SH-SY5Y (cell line): ENCODE results near the gene TDRKH.

Experiments
- GATA2 ChIP-seq: IDR thresholded peaks from 2 replicates; pipeline ENCODE4 v1.6.1; 2011; ENCODE audit warnings: mild to moderate bottlenecking, low read depth, low read length
- GATA3 ChIP-seq: IDR thresholded peaks from 2 replicates; pipeline ENCODE4 v1.6.1; 2011; ENCODE audit warnings: low read depth, mild to moderate bottlenecking, low read length, moderate library complexity

Gene TDRKH

GRCh38 chr1:151815716-151816327, 25.5 kb upstream of the TDRKH start:
- TF ChIP-seq GATA2 (no peak), GATA3 (no peak)

GRCh38 chr1:151814971-151815545, 24.8 kb upstream of the TDRKH start:
- no peak for TF ChIP-seq GATA2
- TF ChIP-seq GATA3 = no peak

DNA sequence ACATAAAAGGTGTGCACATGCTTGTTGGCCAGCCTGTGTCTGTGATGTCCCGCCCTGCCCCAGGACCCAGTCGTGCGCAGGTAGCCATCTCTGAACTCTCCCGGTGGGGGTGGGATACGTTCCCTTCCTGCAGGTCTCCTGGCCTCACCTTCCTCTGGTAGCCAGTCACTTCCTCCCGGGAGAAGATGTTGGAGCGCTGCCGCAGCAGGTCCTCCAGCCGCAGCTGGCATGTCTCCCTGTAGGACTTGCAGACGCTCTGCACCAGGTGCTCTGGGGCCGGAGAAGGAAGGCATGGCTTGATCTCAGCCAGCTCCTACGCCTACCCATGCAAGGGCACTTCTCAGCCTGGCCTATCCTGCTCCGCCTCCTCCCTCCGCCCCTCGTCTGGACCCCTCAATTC, 24.1 kb upstream of the TDRKH start:
- TF ChIP-seq GATA3 (no peak), GATA2 (no peak)

GRCh38 chr1:151813271-151813977, 23.1 kb upstream of the TDRKH start:
- no peak for TF ChIP-seq GATA3
- no peak for TF ChIP-seq GATA2

GRCh38 chr1:151811181-151811580, 20.9 kb upstream of the TDRKH start:
- TF ChIP-seq GATA3 (no peak), GATA2 (no peak)

DNA sequence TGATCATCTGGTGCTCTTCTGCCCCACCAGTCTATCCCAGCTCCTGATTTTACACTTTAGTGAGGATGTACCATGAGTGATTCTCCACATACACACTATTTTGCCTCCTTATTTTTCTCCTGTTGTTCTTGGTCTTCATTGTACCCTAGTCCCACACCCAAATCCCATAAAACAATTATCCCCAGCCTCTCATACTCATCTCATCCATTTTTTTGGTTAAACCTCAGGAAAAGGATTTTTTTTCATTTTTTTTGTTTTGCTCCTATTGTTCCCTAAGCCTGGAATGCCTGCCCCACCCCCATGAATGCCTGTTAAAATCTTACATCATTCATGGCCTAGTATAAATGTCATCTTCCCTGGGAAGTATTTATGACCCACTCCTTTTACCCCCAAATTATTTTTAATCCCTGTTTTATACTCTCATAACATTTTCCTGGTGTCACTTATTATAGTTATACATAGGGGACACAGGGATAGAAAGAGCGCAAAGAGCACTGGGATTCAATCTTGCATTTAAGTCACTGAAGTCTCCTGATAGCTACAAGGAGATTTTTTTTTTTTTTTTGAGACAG, 19.8 kb upstream of the TDRKH start:
- TF ChIP-seq GATA2 (no peak), GATA3 (no peak)

- TF ChIP-seq GATA3 = no peak
- no peak for TF ChIP-seq GATA2
Observed at GRCh38 chr1:151809290-151809984, 19.1 kb upstream of the TDRKH start.

GRCh38 chr1:151807766-151808165, 17.5 kb upstream of the TDRKH start:
- no peak for TF ChIP-seq GATA3
- TF ChIP-seq GATA2 = no peak

DNA sequence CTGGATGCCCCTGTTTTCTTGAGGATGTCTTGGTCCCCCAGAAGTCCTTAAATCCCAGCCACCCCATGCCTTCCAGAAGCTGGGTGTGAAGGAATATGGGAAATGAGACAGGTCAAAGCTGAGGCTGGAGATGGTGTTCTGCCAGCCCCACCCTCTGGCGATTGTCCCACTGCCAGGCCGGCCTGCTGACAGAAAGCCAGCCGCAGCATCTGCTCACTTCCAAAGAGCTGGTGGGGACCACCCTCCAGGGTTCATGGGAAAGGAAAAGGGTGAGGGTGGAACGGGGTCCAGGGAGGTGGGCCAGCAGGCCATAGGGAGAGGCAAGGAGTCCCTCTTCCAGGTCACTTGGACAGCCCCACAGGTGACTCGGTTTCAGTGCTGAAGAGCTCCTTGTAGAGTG, 16.8 kb upstream of the TDRKH start:
- TF ChIP-seq GATA3 (no peak), GATA2 (no peak)

DNA sequence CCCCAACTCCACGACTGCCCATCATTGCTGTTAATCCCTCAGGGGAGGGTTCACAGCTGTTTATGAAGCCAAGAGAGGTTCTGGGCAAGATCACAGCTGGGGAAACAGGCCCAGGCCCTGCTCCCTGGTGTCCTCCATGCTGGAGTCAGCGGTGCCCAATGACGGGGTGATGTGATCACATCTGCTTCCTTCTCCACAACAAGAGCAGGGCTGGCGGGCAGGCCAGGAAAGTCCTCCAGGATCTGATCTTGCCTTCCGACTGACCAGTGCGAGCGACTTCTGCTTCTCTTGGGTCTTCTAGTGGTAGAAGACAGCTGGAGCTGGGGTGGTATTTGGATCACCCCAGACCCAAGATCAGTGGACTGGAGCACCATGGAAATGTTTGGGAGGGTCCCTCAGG, 15.9 kb upstream of the TDRKH start:
- TF ChIP-seq GATA2 (no peak), GATA3 (no peak)

- TF ChIP-seq GATA2 (no peak), GATA3 (no peak)
Observed at GRCh38 chr1:151805066-151805820, 14.9 kb upstream of the TDRKH start, which contains the start of gene LINGO4. LINGO4 (minus strand) TSS chr1:151805419; CDS start chr1:151802704, 2,715 bp downstream.

GRCh38 chr1:151803915-151804314, 13.6 kb upstream of the TDRKH start:
- TF ChIP-seq GATA2 = no peak

- no peak for TF ChIP-seq GATA3
- TF ChIP-seq GATA2 = peak; percentile 93
Observed at GRCh38 chr1:151803164-151803563, 12.9 kb upstream of the TDRKH start.

- no peak for TF ChIP-seq GATA3
- no peak for TF ChIP-seq GATA2
Observed at GRCh38 chr1:151802372-151802771, 12.1 kb upstream of the TDRKH start.

DNA sequence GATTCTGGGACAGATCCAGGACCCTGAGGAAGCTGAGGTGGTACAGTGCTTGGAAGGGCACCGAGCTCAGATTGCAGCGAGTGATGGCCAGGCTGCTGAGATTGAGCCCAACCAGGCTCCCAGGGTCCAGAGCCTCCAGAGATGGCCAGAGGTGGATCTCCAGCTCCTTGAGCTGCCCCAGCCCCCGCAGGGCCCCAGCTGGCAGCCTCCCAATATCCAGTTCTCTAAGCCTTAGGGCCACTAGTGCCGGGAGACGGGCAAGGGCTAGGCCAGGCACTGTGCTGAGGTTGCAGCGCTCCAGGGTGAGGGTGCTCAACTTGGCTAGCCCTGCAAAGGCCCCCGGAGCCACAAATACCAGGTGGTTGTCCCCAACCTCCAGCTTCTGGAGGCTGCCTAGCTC, 11.5 kb upstream of the TDRKH start:
- TF ChIP-seq GATA3 (no peak), GATA2 (no peak)

GRCh38 chr1:151801310-151801820, 11.1 kb upstream of the TDRKH start:
- no peak for TF ChIP-seq GATA3
- no peak for TF ChIP-seq GATA2
